ENCODE measurements around the gene CYFIP1.

The CYFIP1 gene

DNA sequence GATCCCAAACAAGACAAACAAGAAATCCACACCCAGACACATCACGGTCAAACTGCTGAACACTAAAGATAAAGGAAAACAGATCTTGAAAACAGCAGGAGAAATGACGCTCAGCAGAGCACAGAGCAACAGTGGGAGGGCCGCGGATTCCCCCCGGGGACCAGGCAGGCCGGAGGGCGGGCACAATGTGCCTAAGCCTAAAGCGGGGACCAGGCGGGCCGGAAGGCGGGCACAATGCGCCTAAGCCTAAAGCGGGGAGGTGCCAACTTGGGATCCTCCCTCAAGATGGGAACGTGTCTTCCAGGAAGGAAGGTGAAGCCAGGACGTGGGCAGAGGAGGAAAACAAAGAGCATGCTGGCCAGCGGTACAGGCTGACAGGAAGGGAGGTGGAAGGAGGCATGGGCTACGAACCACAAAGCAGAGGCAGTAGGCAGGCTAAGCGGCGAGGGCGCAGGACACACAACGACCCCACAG is 31.1 kb downstream of the CYFIP1 start:
- DNase-seq (ENCODE audit: low spot score) = no peak

DNA sequence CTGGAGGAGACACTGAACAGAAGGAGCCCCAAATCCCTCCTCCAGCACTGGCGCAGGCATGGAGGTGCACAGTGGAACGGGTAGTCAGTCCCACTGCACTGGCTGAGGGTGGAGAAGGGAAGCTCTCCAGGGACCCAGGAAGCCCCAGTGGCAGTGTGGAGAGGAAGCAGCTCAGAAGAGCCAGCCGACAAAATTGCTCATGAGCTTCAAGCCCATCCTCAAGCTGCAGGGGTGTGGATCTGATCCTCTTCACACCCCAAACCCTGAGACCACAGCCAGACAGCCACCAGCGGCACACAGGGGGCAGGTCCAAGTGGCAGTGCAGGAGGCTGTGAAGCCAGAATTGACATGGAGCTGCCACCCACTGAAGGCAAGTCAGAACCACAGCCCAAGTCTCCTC is 32.1 kb downstream of the CYFIP1 start:
- DNase-seq (ENCODE audit: low spot score) = no peak

DNA sequence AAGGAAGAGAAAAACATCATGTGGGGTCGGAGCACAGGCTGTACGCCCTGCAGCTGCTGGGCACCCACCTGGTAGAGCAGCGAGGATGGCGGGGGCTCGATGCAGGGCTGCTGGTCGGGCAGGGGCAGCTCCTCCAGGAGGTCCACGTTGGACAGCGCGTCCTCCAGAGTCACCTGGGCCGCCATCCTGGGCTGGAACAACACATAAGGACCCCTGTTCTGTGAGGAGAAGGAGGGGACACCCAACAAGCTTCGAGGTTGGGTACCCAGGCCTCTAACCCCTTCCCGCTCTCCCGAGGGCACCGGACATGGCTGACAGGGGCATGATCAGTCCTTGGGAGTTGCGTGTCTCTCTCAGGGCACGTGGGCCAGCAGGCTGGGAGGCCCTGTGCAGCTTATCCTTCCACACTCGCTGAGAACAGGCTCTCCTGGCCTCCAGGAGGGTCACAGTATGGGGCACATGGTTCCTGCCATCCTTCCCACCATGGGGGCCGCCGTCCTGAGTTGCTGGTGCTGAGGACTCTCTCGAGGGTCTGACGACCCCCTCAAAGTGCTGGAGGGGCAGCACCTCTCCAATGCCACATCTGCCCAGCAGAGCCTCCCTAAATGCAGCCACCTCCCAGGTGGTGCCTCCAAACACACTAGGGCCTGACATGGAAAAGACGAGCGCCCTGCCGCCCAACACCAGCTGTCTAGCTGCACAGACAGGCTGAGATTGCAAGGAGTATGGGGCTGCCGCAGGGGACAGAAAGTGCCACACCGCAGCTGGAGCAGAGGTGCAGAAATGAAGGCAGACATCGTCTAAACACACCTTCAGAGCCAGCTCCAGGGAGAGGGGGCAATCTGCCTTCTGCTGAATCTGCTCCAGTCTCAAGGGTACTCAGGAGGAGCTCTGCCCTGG is 32.8 kb downstream of the CYFIP1 start:
- no peak for DNase-seq (ENCODE audit: low spot score)

DNA sequence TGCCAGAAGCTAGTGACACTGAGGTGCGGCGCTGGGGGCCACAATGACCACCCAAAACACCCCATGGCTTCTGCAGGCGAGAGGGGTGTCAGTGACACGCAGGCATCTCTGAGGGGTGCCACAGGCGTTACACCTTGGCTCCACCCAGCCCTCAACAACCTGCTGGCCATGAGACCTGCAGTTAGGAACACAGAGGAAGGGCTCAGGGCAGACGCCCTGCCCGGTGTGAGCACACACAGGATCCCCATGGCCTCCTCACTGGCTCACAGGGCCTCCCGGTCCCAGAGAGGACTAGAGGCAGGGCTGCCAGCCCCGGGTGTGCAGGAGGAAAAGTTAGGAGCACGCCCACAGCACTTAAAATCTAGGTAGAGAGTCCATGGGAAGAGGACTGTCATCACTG is 35.1 kb downstream of the CYFIP1 start:
- no peak for DNase-seq (ENCODE audit: low spot score)

DNA sequence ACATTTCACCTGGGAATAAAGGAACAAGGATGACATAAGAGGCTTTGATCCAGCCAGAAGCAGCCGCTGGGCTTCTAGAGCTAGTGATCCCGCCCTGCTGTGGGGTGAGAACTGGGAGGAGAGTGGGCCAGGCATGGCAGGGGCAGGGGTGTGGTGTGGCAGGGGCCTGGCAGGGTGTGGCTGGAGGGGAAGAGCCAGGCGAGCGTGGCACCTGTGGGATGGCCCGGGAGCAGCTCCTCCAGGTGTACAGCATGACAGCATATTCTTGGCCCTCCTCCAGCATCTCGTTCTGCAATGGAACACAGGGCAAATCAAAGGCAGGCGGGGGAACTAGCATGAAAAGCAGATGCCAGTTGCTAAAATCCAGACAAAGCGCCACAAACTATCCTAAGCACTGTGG is 35.5 kb downstream of the CYFIP1 start:
- no peak for DNase-seq (ENCODE audit: low spot score)

DNA sequence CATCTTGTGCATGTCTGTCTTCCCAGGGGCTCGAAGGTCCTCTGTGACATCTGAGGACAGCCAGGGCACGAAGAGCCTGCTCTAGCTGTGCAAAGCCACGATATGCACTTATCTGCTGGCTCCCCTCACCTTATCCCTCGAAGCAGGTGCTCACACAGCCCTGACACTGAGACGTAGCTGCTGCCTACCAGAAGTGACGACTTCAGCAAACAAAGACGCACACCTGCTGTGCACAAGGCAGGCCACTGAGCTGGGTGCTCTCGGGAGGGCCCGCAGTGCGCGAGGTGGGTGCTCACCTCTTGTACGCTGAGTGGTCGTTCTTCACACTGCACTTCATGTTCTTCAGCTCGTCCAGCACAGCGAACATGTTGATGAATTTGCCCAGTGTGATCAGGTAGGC is 37.3 kb downstream of the CYFIP1 start:
- no peak for DNase-seq (ENCODE audit: low spot score)

DNA sequence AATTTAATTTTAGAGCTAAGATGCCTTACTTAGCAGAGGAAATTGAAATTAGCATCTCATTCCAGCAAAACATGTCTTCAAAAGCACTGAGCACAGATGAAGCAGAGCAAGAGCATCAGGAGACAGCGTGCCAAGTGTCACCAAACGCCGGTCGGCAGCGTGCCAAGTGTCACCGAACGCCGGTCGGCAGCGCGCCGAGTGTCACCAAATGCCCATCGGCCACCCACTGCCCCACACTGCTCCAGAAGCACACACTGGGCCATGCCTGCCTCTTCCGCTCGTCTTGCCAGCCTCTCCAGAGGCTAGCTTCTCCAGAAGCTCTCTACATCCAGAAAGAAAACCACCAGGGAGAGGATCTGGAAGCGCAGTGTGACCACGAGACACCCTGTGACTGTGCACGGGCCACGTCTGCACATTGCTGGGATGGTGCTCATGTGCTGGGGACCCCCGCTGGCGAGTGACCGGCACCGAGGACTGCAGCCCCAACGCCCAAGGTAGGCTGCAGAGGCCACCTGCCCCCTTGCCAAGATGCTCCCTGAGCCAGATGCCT is 37.8 kb downstream of the CYFIP1 start:
- DNase-seq (ENCODE audit: low spot score) = no peak

DNA sequence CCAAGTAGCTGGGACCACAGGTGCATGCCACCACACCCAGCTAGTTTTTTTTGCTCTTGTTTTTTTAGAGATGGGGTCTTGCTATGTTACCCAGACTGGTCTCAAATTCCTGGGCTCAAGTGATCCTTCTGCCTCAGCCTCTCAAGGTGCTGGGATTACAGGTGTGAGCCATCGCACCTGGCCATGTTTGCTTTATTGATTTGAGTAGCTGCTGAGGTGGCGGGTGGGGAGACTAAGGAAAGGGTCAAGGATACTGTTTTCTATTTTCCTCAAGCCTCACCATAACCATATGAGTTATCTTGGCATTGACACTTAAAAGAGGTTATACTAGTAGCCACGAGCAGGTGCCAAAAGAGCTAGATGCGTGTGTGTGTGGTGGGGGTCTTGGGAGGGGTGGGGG is 39.0 kb downstream of the CYFIP1 start:
- DNase-seq (ENCODE audit: low spot score) = no peak

DNA sequence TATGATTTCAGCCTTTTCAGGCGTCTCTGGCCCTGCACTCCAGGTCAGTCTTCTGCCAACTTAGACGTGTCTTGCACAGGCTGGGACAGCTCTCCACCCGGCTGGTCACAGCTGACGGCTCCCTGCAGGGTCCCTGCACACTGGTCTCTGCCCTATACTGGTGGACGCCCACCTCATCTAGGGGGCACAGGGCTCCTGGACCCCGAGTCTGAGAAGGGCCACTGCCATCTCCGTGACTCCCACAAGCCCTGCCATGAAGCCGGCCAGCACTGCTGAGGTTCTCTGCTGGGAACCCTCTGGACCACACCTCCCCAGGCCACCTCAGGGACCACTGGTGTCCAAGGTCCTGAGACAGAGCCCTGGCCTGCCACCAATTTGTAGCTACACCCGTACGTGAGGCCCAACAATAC is 40.5 kb downstream of the CYFIP1 start:
- no peak for DNase-seq (ENCODE audit: low spot score)

DNA sequence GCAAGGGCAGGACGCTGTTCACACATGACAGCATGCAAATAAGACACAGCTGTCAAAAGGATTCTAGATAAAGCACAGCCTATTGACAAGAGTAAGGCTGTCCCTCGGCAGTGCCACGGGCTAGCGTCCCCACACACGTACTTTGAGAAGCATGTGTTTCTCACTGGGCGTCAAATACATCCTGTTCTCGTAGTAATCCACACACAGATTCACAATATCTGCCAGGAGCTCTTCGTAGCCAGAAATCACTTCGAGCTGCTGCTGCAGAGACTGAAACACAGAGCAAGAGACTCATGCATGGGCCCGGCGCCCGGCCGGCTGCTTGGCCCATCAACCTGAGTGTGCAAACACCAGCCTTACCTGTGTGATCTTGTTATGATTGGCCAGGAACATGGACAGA is 41.1 kb downstream of the CYFIP1 start:
- no peak for DNase-seq (ENCODE audit: low spot score)

DNA sequence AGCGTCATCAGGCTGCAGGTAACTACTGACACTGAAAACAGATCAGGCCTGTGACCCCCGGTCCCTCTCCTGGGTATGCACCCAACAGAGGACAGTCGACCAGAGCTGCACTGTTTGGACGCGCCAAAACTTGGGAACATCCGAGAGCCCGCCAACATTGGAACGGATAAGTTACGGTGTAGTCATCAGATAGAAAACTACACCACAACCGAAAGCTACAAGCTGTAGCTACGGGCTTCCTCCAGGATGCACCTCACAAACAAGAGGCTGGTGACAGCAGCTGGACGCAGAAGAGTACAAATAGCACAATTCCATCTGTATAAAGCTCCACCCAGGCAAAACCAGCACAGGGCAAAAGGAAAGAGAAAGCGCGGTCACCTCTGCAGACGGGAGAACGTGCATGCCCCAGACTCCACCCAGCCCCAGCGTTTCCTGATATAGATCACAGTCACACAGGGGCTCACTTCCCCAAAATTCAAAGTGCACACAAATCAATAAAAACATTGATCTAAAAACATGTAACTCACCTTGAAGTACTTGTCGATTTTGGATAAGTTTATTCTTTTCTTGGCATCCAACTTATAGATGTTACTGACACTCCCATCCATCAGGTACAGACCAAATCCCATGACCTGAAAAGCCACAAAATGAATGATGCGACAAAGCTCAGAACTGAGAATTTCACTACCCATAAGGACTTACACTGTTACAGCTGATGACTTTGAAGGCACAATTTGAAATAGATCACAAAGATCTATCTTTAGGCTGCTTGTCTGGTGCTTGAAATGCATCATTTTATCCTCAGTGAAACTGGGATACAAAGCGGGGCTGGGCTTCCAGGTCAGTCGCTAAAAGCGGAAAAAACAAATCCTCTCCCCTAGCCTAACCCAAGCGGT is 43.3 kb downstream of the CYFIP1 start:
- DNase-seq (ENCODE audit: low spot score) = no peak

DNA sequence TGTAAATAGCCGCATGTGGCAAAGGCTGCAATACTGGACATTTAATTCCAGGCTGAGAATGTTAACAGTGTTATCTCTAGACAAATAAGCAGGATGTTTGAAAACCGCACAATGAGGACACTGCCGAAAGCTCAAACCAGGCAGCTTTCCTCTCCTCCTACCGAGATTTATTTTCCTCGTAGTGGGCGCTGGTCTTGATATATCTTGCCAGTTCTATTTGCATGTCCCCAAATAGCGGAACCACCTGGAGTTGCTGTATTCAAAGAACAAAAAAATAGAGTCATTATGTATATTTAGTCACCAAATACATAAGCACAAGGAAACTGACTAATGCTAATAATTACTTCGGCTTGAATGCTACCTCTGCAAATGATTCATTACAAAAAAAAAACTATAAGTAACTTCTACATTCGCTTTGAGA is 46.5 kb downstream of the CYFIP1 start:
- no peak for DNase-seq (ENCODE audit: low spot score)

DNA sequence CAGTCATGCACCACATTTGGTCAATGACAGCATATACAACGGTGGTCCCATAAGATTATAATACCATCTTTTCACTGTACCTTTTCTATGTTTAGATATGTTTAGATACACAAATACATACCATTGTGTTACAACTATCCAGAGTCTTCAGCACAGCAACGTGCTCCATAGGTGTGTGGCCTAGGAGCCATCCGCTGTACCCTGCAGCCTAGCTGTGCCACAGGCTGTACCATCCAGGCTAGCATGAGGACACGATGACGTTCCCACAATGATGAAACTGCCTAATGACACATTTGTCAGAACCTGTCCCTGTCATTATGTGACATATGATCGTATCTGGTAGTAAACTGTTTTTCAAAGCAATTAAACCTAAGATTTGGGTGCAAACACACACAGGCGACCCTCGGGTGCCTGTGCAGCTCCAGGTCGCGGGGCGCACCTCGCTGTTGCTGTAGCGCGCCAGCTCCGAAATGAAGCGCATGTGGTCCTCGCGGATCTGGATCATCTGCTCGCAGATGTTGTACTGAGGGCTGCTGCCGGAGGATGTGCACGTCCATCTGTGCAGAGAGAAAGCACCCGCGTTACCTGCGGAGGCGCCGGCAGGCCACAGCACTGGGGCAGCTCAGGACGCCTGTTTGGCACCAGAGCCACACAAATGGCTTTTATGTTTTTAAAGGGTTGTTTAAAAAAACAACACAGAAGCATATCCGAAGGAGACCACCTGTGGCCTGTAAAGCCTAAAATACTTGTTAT is 48.2 kb downstream of the CYFIP1 start:
- DNase-seq (ENCODE audit: low spot score) = no peak

DNA sequence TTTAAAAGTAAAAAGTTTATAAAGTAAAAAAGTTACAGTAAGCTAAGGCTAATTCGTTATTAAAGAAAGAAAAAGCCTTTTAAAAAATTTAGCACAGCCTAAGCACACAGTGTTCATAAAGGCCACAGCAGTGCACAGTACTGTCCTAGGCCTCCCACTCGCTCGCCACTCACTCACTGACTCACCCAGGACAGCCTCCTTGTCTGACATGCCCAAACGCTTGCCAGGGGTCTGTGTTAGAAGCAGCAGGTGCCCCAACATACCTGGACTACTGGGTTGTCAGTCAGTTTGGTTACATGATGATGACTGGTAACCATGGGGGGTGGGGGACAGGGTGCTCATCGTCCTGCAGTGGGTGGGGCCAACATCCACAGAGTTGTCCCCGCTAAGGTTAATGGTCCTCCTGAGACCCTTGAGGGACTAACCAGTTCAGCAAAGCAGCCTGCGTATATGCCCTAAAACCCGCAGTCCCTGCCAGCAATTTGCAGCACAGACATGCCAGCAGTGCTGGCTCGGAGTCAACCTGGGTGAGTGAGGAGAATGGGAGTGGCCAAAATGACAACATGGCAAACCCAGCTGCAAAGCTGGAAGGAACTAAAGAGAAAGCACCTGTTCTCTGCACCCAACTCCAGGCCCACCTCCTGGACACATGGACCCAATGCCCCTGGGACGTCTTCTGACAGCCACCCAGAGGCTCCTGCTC is 49.2 kb downstream of the CYFIP1 start:
- no peak for DNase-seq (ENCODE audit: low spot score)

DNA sequence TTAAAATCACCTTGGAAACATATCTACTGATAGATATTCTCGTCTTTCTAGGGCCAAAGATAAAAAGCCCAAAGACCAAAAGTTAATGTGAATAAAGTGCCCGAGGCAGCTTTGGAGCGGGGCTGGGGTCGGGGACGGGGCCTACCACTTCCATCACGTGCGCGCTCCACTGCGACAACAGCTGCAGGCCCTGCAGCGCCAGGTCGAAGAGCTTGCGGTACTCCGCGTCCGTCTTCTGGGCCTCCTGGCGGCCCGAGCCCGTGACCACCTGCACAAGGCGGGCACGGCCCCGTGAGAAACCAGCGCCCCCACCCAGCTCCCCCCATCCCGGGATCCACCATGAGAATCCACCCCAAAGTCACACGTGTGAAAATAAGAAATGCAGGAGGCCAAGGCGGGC is 52.4 kb downstream of the CYFIP1 start:
- no peak for DNase-seq (ENCODE audit: low spot score)

DNA sequence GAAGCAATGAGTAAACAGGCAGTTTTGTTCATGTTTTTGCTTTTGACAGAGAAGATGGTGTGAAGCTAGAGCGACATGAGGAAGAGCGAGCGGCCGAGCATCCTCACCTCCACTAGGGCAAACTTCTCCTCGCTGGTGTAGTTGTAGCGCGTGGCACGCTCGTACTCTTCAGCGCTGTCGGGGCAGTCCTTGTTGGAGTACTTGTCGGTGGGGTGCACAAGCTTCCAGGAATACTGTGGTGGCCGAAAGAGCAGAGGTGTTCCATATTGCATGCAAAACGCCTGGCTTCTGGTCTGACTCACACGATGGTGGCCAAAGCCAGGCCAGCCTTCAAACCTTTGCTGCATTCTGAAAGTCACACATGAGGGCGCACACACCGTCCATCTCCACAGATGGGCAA is 54.3 kb downstream of the CYFIP1 start:
- no peak for DNase-seq (ENCODE audit: low spot score)

DNA sequence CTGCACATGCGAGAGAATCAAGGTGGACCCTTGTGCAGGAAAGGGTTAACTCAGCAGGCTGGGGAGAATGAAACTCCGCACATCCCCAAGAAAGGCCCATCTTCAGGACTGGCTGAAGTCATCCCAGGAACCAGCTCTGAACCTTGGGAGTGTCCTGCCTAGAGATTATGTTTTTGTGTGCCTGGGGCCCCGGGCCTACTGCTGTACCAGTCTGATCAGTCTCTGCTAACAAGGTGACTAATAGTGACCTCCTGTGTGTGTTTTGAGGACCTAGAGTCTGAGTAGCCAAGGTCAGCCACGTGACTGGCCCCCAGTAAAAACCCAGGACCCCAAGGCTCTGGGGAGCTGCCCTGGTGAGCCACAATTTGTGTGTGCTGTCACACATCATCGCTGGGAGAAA is 58.2 kb downstream of the CYFIP1 start:
- no peak for DNase-seq (ENCODE audit: low spot score)

DNA sequence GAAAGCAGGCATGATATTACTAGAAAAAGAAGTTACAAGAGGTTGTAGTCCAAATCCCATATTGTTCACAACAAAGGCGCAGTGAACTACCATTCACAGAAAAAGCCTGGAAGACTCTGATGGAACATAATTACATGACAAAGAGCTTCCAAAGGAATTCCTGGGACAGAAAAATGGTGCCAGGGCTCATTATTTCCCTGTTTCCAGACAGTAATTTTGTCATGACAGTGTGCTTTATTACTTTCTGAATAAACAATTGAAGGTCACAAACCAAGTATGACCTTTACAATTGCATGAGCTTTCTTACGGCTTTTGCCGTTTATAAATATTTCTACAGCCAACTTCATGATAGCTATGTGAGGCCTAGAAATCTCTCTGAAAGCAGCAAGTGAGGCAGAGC is 61.0 kb downstream of the CYFIP1 start:
- DNase-seq (ENCODE audit: low spot score) = no peak

DNA sequence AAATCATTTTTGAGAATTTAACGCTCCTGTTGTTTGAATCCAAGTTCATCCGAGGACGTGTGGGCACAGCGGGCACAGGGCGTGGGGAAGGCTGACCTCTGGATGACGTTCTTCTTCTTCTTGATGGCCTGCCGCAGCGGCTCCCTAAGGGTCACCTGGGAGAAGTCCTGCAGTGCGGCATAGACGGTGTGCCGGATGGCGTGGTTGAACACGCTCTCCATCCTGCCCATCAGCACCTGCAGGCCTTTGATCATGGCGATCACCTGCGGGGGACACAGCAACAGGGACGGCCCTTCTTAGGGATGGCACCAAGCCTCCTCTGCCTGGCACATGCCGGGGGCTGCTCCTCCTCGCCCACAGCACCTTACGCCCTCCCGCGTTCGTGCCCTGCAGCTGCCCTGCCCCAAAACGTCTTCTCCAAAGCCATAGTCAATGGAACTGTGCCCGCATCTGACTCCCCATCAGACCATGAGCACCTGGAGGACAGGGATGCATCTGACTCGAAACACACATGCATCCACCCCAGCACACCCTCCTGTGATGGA is 61.5 kb downstream of the CYFIP1 start:
- DNase-seq (ENCODE audit: low spot score) = no peak

DNA sequence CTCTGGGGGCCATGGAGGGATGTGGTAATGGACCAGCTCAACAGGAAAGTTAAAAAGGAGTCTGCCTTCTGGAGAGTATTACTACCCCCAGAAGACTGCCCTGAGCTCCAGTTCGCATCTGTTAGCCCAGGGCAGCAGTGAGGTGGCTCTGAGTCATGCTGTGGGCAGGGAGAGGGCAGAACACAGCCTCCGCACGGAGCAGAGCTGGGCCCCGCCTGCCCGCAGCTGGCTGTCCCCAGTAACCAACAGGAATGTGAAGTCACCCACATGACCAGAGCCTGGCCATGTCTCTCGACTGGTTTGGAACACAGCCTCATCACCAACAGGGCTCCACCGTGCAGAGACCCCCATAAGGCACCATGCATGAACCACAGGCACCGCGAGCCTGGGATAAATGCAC is 62.1 kb downstream of the CYFIP1 start:
- no peak for DNase-seq (ENCODE audit: low spot score)

DNA sequence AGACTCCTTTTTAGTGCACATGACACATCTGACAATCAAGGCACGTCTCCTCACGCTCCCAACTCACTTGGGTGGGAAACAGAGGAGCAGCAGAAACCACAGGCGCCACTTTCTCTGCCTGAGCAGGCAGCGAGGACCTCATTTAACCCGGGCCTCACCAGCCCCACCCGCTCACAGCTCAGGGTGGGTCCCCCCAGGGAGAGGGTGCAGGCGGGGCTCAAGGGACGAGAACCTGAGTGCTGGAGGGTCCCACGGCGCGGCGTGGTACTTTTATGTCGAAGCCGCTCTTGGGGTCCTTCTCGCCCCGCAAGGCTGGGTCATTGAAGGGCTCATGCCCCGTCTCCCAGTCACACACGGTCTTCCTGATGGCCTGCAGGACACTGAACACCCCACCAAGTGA is 62.6 kb downstream of the CYFIP1 start:
- no peak for DNase-seq (ENCODE audit: low spot score)
